ENCODE measurements around the gene VIPR2.
"Not testable (repeated sequence)": the region's sequence is repeated elsewhere in the genome, so short reads cannot be mapped to it uniquely, and the experiment has no call there.

Gene VIPR2

GRCh38 chr7:158991824-158992621, 152.6 kb downstream of the VIPR2 start:
- no peak for DNase-seq (ENCODE audit: low read depth in 2 of 2)

GRCh38 chr7:158988996-158989395, 155.7 kb downstream of the VIPR2 start:
- DNase-seq (ENCODE audit: low read depth in 2 of 2), result no peak

- no peak for DNase-seq (ENCODE audit: low read depth in 2 of 2)
These were observed 156.3 kb downstream of the VIPR2 start for GRCh38 chr7:158988302-158988862.

- DNase-seq (ENCODE audit: low read depth in 2 of 2), result no peak
These were observed 157.0 kb downstream of the VIPR2 start for GRCh38 chr7:158987691-158988090.

DNA sequence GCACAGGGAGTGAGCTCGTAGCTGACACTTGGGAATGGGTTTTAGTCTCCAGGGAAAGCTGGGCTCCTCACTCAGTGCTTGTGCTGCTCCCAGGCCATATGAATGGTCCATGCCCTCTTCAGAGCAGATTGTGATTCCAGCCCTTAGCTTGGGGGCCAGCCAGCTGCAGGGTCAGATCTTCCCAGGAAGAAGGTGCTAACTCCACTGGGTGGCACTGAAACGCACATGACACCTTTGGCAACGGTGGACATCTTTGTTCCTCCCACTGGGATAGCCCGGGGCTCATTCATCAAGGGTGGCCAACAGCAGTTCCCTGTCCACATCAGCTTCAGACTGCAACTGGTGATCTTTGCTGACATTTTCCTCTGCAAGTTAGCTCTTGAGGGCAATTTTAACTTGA, 159.1 kb downstream of the VIPR2 start:
- no peak for DNase-seq (ENCODE audit: low read depth in 2 of 2)

- not testable (repeated sequence) for DNase-seq (ENCODE audit: low read depth in 2 of 2)
These were observed 160.7 kb downstream of the VIPR2 start for GRCh38 chr7:158984007-158984406.

DNA sequence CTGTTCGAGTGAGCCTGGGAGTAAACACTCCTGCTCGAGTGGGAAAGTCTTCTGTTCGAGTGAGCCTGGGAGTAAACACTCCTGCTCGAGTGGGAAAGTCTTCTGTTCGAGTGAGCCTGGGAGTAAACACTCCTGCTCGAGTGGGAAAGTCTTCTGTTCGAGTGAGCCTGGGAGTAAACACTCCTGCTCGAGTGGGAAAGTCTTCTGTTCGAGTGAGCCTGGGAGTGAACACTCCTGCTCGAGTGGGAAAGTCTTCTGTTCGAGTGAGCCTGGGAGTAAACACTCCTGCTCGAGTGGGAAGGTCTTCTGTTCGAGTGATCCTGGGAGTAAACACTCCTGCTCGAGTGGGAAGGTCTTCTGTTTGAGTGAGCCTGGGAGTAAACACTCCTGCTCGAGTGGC, 162.6 kb downstream of the VIPR2 start:
- not testable (repeated sequence) for DNase-seq (ENCODE audit: low read depth in 2 of 2)

- DNase-seq (ENCODE audit: low read depth in 2 of 2), result no peak
These were observed 164.9 kb downstream of the VIPR2 start for GRCh38 chr7:158979635-158980351.

DNA sequence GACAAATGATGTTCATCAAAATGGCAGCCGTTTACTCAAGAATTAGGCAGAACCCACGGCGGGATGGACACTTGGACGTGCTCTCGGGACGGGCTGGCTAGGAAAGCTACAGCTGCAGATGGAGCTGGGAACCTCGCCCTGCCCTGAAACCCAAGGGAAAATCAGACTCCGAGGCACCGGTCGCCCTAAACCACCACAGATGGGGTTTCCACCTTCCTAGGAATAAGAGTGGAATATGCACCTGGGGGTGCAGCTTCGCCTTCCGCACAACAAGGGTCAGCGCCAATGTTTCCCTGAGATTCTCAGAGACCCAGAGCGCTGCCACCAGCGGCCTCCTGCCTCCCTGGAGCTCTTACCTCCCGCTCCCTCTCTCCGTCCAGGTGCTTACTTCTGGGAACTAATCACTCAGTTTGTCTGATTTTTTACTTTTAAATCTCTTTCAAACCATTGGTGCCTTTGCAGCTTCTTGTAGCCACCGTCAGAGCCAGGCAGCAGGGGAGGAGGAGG, 165.6 kb downstream of the VIPR2 start:
- DNase-seq (ENCODE audit: low read depth in 2 of 2), result no peak

Data from fibroblast of skin of left biceps (primary cell).